ENCODE results near the gene PKN3. TPM values are rescaled to one million over a fixed set of nuclear protein-coding genes. Genes with fewer than 3 reads are reported as not detected.

The PKN3 gene
- polyA plus RNA-seq, 1 donor (not counting 4 experiments of a cell fraction or from before 2014, with no cell fraction given), result 1.3 TPM

- Histone ChIP-seq H3K27ac (ENCODE audit: control insufficient read depth, insufficient read depth, low read length) (no peak overlapping the region), H3K79me2 (ENCODE audit: control insufficient read depth, insufficient read depth, low read length) (no peaks in the 10 kb centered on the region), H3K36me3 (ENCODE audit: control insufficient read depth in 2 of 2, extremely low read depth in 1 of 2, insufficient read depth in 2 of 2, low read length in 2 of 2) (peaks cover 0 to 17% of the 10 kb centered on the region in 2 experiments), H3K4me3 (ENCODE audit: control insufficient read depth in 2 of 3, extremely low read depth in 1 of 3, insufficient read depth in 2 of 3, low read depth in 1 of 3, low read length in 3 of 3) (no peak overlapping the region), H3K9ac (ENCODE audit: control insufficient read depth, extremely low read depth, insufficient read depth, low read length) (no peak overlapping the region), H3K27me3 (ENCODE audit: control insufficient read depth, extremely low read depth, insufficient read depth, low read length) (no peaks in the 10 kb centered on the region), H3K4me2 (ENCODE audit: control insufficient read depth, extremely low read depth, insufficient read depth, low read depth, low read length) (no peak overlapping the region), H2AFZ (ENCODE audit: control insufficient read depth, low read length) (no peak overlapping the region), H3K9me3 (ENCODE audit: control insufficient read depth, low read depth, low read length) (no peaks in the 10 kb centered on the region), H3K9me1 (ENCODE audit: control insufficient read depth, extremely low read depth, insufficient read depth, low read length) (no peaks in the 10 kb centered on the region), H4K20me1 (ENCODE audit: control insufficient read depth, extremely low read depth, insufficient read depth, low read length) (no peaks in the 10 kb centered on the region), H3K4me1 (ENCODE audit: control insufficient read depth, extremely low read depth, insufficient read depth, low read length) (no peaks in the 10 kb centered on the region)
- no peak for FAIRE-seq
- dilution Hi-C loops (cut with MboI; ENCODE audit: extremely low pct_ligation_motif_present, low sequenced_read_pairs), result no loop called here
- TF ChIP-seq CTCF (optimal IDR thresholded peaks at IDR 0.05 in 1 of 3, IDR thresholded peaks at IDR 0.05 in 1 of 3, conservative IDR thresholded peaks at IDR 0.05 in 1 of 3; ENCODE audit: extremely low read depth in 1 of 3, insufficient read depth in 2 of 3, low read length in 3 of 3) (no peak), EZH2 (IDR thresholded peaks at IDR 0.05; ENCODE audit: low read length) (no peak)
- DNase-seq (ENCODE audit: low read depth, low spot score), result no peak
These were observed 48.8 kb downstream of the PKN3 start for GRCh38 chr9:128750926-128751595.

GRCh38 chr9:128753627-128754026, 51.3 kb downstream of the PKN3 start:
- Histone ChIP-seq H3K4me3 (ENCODE audit: control insufficient read depth in 2 of 3, extremely low read depth in 1 of 3, insufficient read depth in 2 of 3, low read depth in 1 of 3, low read length in 3 of 3) (no peak overlapping the region), H3K27me3 (ENCODE audit: control insufficient read depth, extremely low read depth, insufficient read depth, low read length) (no peaks in the 10 kb centered on the region), H3K9ac (ENCODE audit: control insufficient read depth, extremely low read depth, insufficient read depth, low read length) (no peak overlapping the region), H3K4me1 (ENCODE audit: control insufficient read depth, extremely low read depth, insufficient read depth, low read length) (no peaks in the 10 kb centered on the region), H4K20me1 (ENCODE audit: control insufficient read depth, extremely low read depth, insufficient read depth, low read length) (no peaks in the 10 kb centered on the region), H3K9me1 (ENCODE audit: control insufficient read depth, extremely low read depth, insufficient read depth, low read length) (no peaks in the 10 kb centered on the region), H3K79me2 (ENCODE audit: control insufficient read depth, insufficient read depth, low read length) (no peaks in the 10 kb centered on the region), H3K9me3 (ENCODE audit: control insufficient read depth, low read depth, low read length) (no peaks in the 10 kb centered on the region), H3K4me2 (ENCODE audit: control insufficient read depth, extremely low read depth, insufficient read depth, low read depth, low read length) (no peak overlapping the region), H3K27ac (ENCODE audit: control insufficient read depth, insufficient read depth, low read length) (no peak overlapping the region), H3K36me3 (ENCODE audit: control insufficient read depth in 2 of 2, extremely low read depth in 1 of 2, insufficient read depth in 2 of 2, low read length in 2 of 2) (peaks cover 0 to 15% of the 10 kb centered on the region in 2 experiments), H2AFZ (ENCODE audit: control insufficient read depth, low read length) (no peak overlapping the region)
- FAIRE-seq (no peak), DNase-seq (ENCODE audit: low read depth, low spot score) (no peak)
- TF ChIP-seq EZH2 (IDR thresholded peaks at IDR 0.05; ENCODE audit: low read length) (no peak), CTCF (optimal IDR thresholded peaks at IDR 0.05 in 1 of 3, IDR thresholded peaks at IDR 0.05 in 1 of 3, conservative IDR thresholded peaks at IDR 0.05 in 1 of 3; ENCODE audit: extremely low read depth in 1 of 3, insufficient read depth in 2 of 3, low read length in 3 of 3) (no peak)
- dilution Hi-C loops (cut with MboI; ENCODE audit: extremely low pct_ligation_motif_present, low sequenced_read_pairs), result no loop called here
